Germinal center (tissue), 1 donor: ENCODE results near the gene EXOSC7.
"Not testable (repeated sequence)": the region's sequence is repeated elsewhere in the genome, so short reads cannot be mapped to it uniquely, and the experiment has no call there.

Experiments
- DNase-seq: peaks from one replicate; pipeline ENCODE4 v3.0.0; 2012; ENCODE audit warnings: mixed read lengths, low spot score

The EXOSC7 gene

GRCh38 chr3:45024542-45025255 lies 48.7 kb downstream of the EXOSC7 start:
- no peak for DNase-seq

GRCh38 chr3:45026038-45026437 lies 50.0 kb downstream of the EXOSC7 start, which contains the start of gene CLEC3B:
Gene CLEC3B, plus strand, starts transcription at chr3:45026303. Its CDS starts 60 bp downstream, at chr3:45026363.
- DNase-seq: no peak

- DNase-seq: no peak
These were observed 50.9 kb downstream of the EXOSC7 start for GRCh38 chr3:45026957-45027356.

GRCh38 chr3:45027441-45027840 lies 51.4 kb downstream of the EXOSC7 start:
- no peak for DNase-seq

GRCh38 chr3:45029216-45029615 lies 53.2 kb downstream of the EXOSC7 start:
- no peak for DNase-seq

- DNase-seq: no peak
These were observed 53.6 kb downstream of the EXOSC7 start for GRCh38 chr3:45029661-45030060.

GRCh38 chr3:45031531-45031930 lies 55.5 kb downstream of the EXOSC7 start:
- no peak for DNase-seq

- DNase-seq: no peak
These were observed 56.1 kb downstream of the EXOSC7 start for GRCh38 chr3:45032113-45032512.

GRCh38 chr3:45033791-45034190 lies 57.7 kb downstream of the EXOSC7 start:
- no peak for DNase-seq

GRCh38 chr3:45034612-45035252 lies 58.7 kb downstream of the EXOSC7 start:
- DNase-seq: peak; percentile 24

GRCh38 chr3:45035441-45036301 lies 59.6 kb downstream of the EXOSC7 start:
- DNase-seq: peak; percentile 23

GRCh38 chr3:45037720-45038455 lies 61.8 kb downstream of the EXOSC7 start:
- peak; percentile 91 for DNase-seq

GRCh38 chr3:45041666-45042065 lies 65.6 kb downstream of the EXOSC7 start:
- no peak for DNase-seq

- no peak for DNase-seq
These were observed 66.1 kb downstream of the EXOSC7 start for GRCh38 chr3:45042162-45042561.

GRCh38 chr3:45043728-45044299 lies 67.8 kb downstream of the EXOSC7 start:
- no peak for DNase-seq

- DNase-seq: no peak
These were observed 72.2 kb downstream of the EXOSC7 start for GRCh38 chr3:45048244-45048643.

- DNase-seq: no peak
These were observed 73.8 kb downstream of the EXOSC7 start for GRCh38 chr3:45049807-45050206.

GRCh38 chr3:45051685-45052084 lies 75.6 kb downstream of the EXOSC7 start:
- DNase-seq: no peak

- DNase-seq: not testable (repeated sequence)
These were observed 77.8 kb downstream of the EXOSC7 start for GRCh38 chr3:45053805-45054195.

- no peak for DNase-seq
These were observed 78.3 kb downstream of the EXOSC7 start for GRCh38 chr3:45054196-45054857.

- no peak for DNase-seq
These were observed 79.0 kb downstream of the EXOSC7 start for GRCh38 chr3:45055032-45055410.
